Sigmoid colon (tissue), 7 donors: ENCODE data around the gene JAKMIP1. TPM values are rescaled to one million over a fixed set of nuclear protein-coding genes. Genes with fewer than 3 reads are reported as not detected.

Experiments
- DNase-seq: peaks from one replicate; pipeline ENCODE4 v3.0.0-alpha.2; 2019
- H3K27ac ChIP-seq, 4 donors: fragments of 200-600 bp; sonication (generic); one replicate each; pipeline ENCODE4 v1.5.1; 2016 to 2019; ENCODE audit warnings: mild to moderate bottlenecking in 1 of 4
- H3K27me3 ChIP-seq, 3 donors: fragments of 200-600 bp; sonication (generic); one replicate each; pipeline ENCODE4 v1.5.1; 2019; ENCODE audit warnings: mild to moderate bottlenecking in 1 of 3
- H3K36me3 ChIP-seq, 4 donors: fragments of 200-600 bp; sonication (generic); one replicate each; pipeline ENCODE4 v1.5.1; 2016 to 2019
- H3K4me1 ChIP-seq, 4 donors: fragments of 200-600 bp; sonication (generic); one replicate each; pipeline ENCODE4 v1.5.1; 2017 to 2019
- H3K4me3 ChIP-seq, 4 donors: fragments of 200-600 bp; sonication (generic); one replicate each; pipeline ENCODE4 v1.5.1; 2017 to 2019; ENCODE audit warnings: mild to moderate bottlenecking in 2 of 4, moderate library complexity in 1 of 4
- H3K9me3 ChIP-seq, 4 donors: fragments of 200-600 bp in 3 of 4; sonication (generic) in 3 of 4; one replicate each; pipeline versions ENCODE4 v1.5.1 to v1.6.1; 2013 to 2019
- CTCF ChIP-seq, 4 experiments: fragments of 450-650 bp in 3 of 4; fragments of 200-600 bp in 1 of 4; IDR thresholded peaks; one replicate each; pipeline ENCODE4 v1.5.1; 2016 to 2019; ENCODE audit warnings: antibody characterized with exemption in 4 of 4, mild to moderate bottlenecking in 3 of 4, moderate library complexity in 2 of 4
- EP300 ChIP-seq, 4 donors: sonication (generic); formaldehyde crosslinking; IDR thresholded peaks; one replicate each; pipeline ENCODE4 v1.6.1; 2017; ENCODE audit warnings: antibody characterized with exemption in 4 of 4
- POLR2A ChIP-seq, 2 donors: fragments of 450-650 bp; IDR thresholded peaks; one replicate each; pipeline ENCODE4 v1.6.1; 2016; ENCODE audit warnings: antibody characterized with exemption in 2 of 2, mild to moderate bottlenecking in 2 of 2, moderate library complexity in 2 of 2
- POLR2AphosphoS5 ChIP-seq, 4 donors: sonication (generic); formaldehyde crosslinking; IDR thresholded peaks; one replicate each; pipeline ENCODE4 v1.6.1; 2017; ENCODE audit warnings: antibody characterized with exemption in 4 of 4
- WGBS, 2 donors: extraction: QIAGEN DNeasy Blood & Tissue Kit; methylation state at CpG; one replicate each; pipeline ENCODE4 v1.1.7; 2013; 5-methylcytosine and 5-hydroxymethylcytosine counted together
- intact Hi-C: fragments of 100-400 bp; cut with DNase I; formaldehyde crosslinking; loops from one replicate; pipeline ENCODE4 v1.15.1; 2023
- polyA plus RNA-seq, 3 donors: library from polyadenylated mRNA; stranded (reverse); fragments of 200-250 nt; gene quantifications; one replicate each; pipeline ENCODE4 v1.2.3, GENCODE V29; 2013
- total RNA-seq, 4 donors: library from RNA; depleted of rRNA; stranded (reverse); fragments of >200 nt; gene quantifications; one replicate each; pipeline ENCODE4 v1.1.0, GENCODE V29; 2016
- donor health status: healthy with polysubstance abuse.
- donor health status: Bipolar disorder and iron deficiency.
- donor health status: healthy.

Gene JAKMIP1
- total and polyA plus RNA-seq, 7 donors = 0.49 to 3.9 (median 1.8) TPM; not detected in 2

GRCh38 chr4:6071959-6072720 is 128.2 kb downstream of the JAKMIP1 start:
- intact Hi-C loops = no loop called here
- Histone ChIP-seq H3K27ac (no peak overlapping the region), H3K36me3 (no peaks in the 10 kb centered on the region), H3K4me1 (no peaks in the 10 kb centered on the region), H3K9me3 (no peaks in the 10 kb centered on the region), H3K4me3 (no peak overlapping the region), H3K27me3 (peaks cover 0 to 17% (median 0%) of the 10 kb centered on the region in 3 donors)
- WGBS, 2 donors = 13 to 51% methylated on average over 8 of the region's 8 CpGs
- TF ChIP-seq EP300 (IDR thresholded peaks at IDR 0.05) = no peak
- TF ChIP-seq POLR2AphosphoS5 (IDR thresholded peaks at IDR 0.05) = no peak
- TF ChIP-seq POLR2A (IDR thresholded peaks at IDR 0.05) = no peak
- TF ChIP-seq CTCF (IDR thresholded peaks at IDR 0.05) = no peak
- peak; percentile 60 for DNase-seq

- peak; percentile 40 for DNase-seq
- intact Hi-C loops = no loop called here
- 57 to 66% methylated on average over 14 of the region's 14 CpGs for WGBS, 2 donors
- H3K27me3 ChIP-seq = peaks cover 0 to 17% (median 0%) of the 10 kb centered on the region in 3 donors
- no peaks in the 10 kb centered on the region for H3K4me1 ChIP-seq
- no peaks in the 10 kb centered on the region for H3K9me3 ChIP-seq
- no peak for TF ChIP-seq POLR2A (IDR thresholded peaks at IDR 0.05)
- TF ChIP-seq POLR2AphosphoS5 (IDR thresholded peaks at IDR 0.05) = no peak
- no peak for TF ChIP-seq CTCF (IDR thresholded peaks at IDR 0.05)
- TF ChIP-seq EP300 (IDR thresholded peaks at IDR 0.05) = no peak
- H3K4me3 ChIP-seq = no peak overlapping the region
- no peak overlapping the region for H3K27ac ChIP-seq
- no peaks in the 10 kb centered on the region for H3K36me3 ChIP-seq
Measured at GRCh38 chr4:6071191-6071958, 129.0 kb downstream of the JAKMIP1 start.

- intact Hi-C loops = no loop called here
- Histone ChIP-seq H3K9me3 (no peaks in the 10 kb centered on the region), H3K4me3 (no peak overlapping the region), H3K4me1 (no peaks in the 10 kb centered on the region), H3K36me3 (no peaks in the 10 kb centered on the region), H3K27me3 (peaks cover 0 to 17% (median 0%) of the 10 kb centered on the region in 3 donors), H3K27ac (no peak overlapping the region)
- no peak for DNase-seq
- 79 to 83% methylated on average over 29 of the region's 29 CpGs for WGBS, 2 donors
- TF ChIP-seq POLR2AphosphoS5 (IDR thresholded peaks at IDR 0.05) = no peak
- TF ChIP-seq EP300 (IDR thresholded peaks at IDR 0.05) = no peak
Measured at GRCh38 chr4:6069845-6070709, 130.3 kb downstream of the JAKMIP1 start.

- H3K27me3 ChIP-seq = peaks cover 0 to 17% (median 0%) of the 10 kb centered on the region in 3 donors
- no peak for DNase-seq
- TF ChIP-seq CTCF (IDR thresholded peaks at IDR 0.05) (no peak), POLR2A (IDR thresholded peaks at IDR 0.05) (no peak), EP300 (IDR thresholded peaks at IDR 0.05) (no peak), POLR2AphosphoS5 (IDR thresholded peaks at IDR 0.05) (no peak)
- H3K36me3 ChIP-seq = no peaks in the 10 kb centered on the region
- H3K9me3 ChIP-seq = no peaks in the 10 kb centered on the region
- 31 to 49% methylated on average over 2 of the region's 2 CpGs for WGBS, 2 donors
- intact Hi-C loops = no loop called here
- no peaks in the 10 kb centered on the region for H3K4me1 ChIP-seq
- H3K27ac ChIP-seq = no peak overlapping the region
- H3K4me3 ChIP-seq = no peak overlapping the region
Measured at GRCh38 chr4:6068986-6069385, 131.4 kb downstream of the JAKMIP1 start.
